MCF 10A (cell line): ENCODE data around the gene NOP14. TPM values are rescaled to one million over a fixed set of nuclear protein-coding genes. Genes with fewer than 3 reads are reported as not detected.

ENCODE experiments used
- BruUV-seq: library from RNA; stranded (reverse); fragments of 400-500 nt; replicated peaks from 2 replicates; lab custom pipeline; 2021; lab: Mats Ljungman, UMichigan
- CTCF ChIA-PET: fragments of 300-600 bp; sonication (Branson Sonifier 250); formaldehyde crosslinking; extraction: SDS; loops from one replicate; lab custom pipeline; 2021; ENCODE audit warnings: antibody characterized with exemption, inconsistent platforms; lab: Yijun Ruan, JAX
- POLR2A ChIA-PET: fragments of 300-600, 350-650 bp; sonication (Branson Sonifier 250); formaldehyde crosslinking; extraction: SDS; loops from one replicate; lab custom pipeline; 2020; ENCODE audit warnings: antibody characterized with exemption, inconsistent platforms; lab: Yijun Ruan, JAX
- DNase-seq: peaks from one replicate; pipeline ENCODE4 v3.0.0-alpha.2; 2018; ENCODE audit not compliant: unreplicated experiment
- H3K27ac Mint-ChIP-seq: one replicate; pipeline ENCODE4 v1.8.0; 2022; ENCODE audit warnings: mild to moderate bottlenecking, low read depth, mixed read lengths; ENCODE audit not compliant: unreplicated experiment
- H3K27me3 Mint-ChIP-seq: one replicate; pipeline ENCODE4 v1.8.0; 2022; ENCODE audit warnings: mixed read lengths; ENCODE audit not compliant: insufficient read depth, unreplicated experiment
- H3K36me3 Mint-ChIP-seq: one replicate; pipeline ENCODE4 v1.8.0; 2022; ENCODE audit warnings: mild to moderate bottlenecking, moderate library complexity, mixed read lengths; ENCODE audit not compliant: insufficient read depth, unreplicated experiment
- H3K4me1 Mint-ChIP-seq: one replicate; pipeline ENCODE4 v1.8.0; 2022; ENCODE audit warnings: mixed read lengths; ENCODE audit not compliant: insufficient read depth, unreplicated experiment
- H3K4me3 Mint-ChIP-seq: one replicate; pipeline ENCODE4 v1.8.0; 2022; ENCODE audit warnings: mild to moderate bottlenecking, moderate library complexity, mixed read lengths; ENCODE audit not compliant: unreplicated experiment
- H3K9me3 Mint-ChIP-seq: one replicate; pipeline ENCODE4 v1.8.0; 2022; ENCODE audit warnings: mixed read lengths; ENCODE audit not compliant: unreplicated experiment
- CTCF ChIP-seq: fragments of 200-600 bp; IDR thresholded peaks from one replicate; pipeline ENCODE4 v1.8.0; 2022; ENCODE audit warnings: antibody characterized with exemption, mild to moderate bottlenecking; ENCODE audit not compliant: unreplicated experiment
- intact Hi-C: fragments of 100-400 bp; cut with micrococcal nuclease; formaldehyde crosslinking; loops from 2 replicates; pipeline ENCODE4 v1.14.1; 2022
- total RNA-seq: library from RNA; stranded (reverse); gene quantifications from 2 replicates; pipeline ENCODE4 v1.2.3, GENCODE V29; 2022

Gene NOP14
- total RNA-seq, 1 experiment from 2014 or later: 65.6 TPM

GRCh38 chr4:2933566-2934076 lies 29.6 kb downstream of the NOP14 start:
- ChIA-PET POLR2A (no interaction called here), CTCF (no interaction called here)
- Mint-ChIP-seq H3K4me3 (peak overlapping the region; percentile 77), H3K36me3 (peaks cover 47% of the 10 kb centered on the region), H3K27ac (peak overlapping the region; percentile 11), H3K4me1 (peaks cover 25% of the 10 kb centered on the region), H3K27me3 (no peaks in the 10 kb centered on the region), H3K9me3 (no peaks in the 10 kb centered on the region)
- TF ChIP-seq CTCF: no peak
- no TSS peak for BruUV-seq
- intact Hi-C loops: no loop called here
- DNase-seq: peak; percentile 19

- Mint-ChIP-seq H3K4me3 (peak overlapping the region; percentile 77), H3K9me3 (no peaks in the 10 kb centered on the region), H3K27me3 (no peaks in the 10 kb centered on the region), H3K36me3 (peaks cover 47% of the 10 kb centered on the region), H3K4me1 (peaks cover 25% of the 10 kb centered on the region), H3K27ac (peak overlapping the region; percentile 11)
- POLR2A ChIA-PET: no interaction called here
- intact Hi-C loops: no loop called here
- TF ChIP-seq CTCF: no peak
- no peak for DNase-seq
- BruUV-seq: no TSS peak
- CTCF ChIA-PET: interaction anchor here (0.6 kb wide), 1 partner anchor 1540 kb away, joined by 3 read pairs; no protein-coding TSS in a partner anchor
These were observed 30.1 kb downstream of the NOP14 start for GRCh38 chr4:2932951-2933565.

GRCh38 chr4:2932321-2932950 lies 30.8 kb downstream of the NOP14 start:
- H3K9me3 Mint-ChIP-seq: no peaks in the 10 kb centered on the region
- peak overlapping the region; percentile 77 for H3K4me3 Mint-ChIP-seq
- no peak overlapping the region for H3K27ac Mint-ChIP-seq
- no peaks in the 10 kb centered on the region for H3K27me3 Mint-ChIP-seq
- intact Hi-C loops: no loop called here
- POLR2A ChIA-PET: no interaction called here
- BruUV-seq: no TSS peak
- CTCF ChIA-PET: interaction anchor here (0.5 to 0.6 kb wide), 2 partner anchors 68 to 1541 kb away, joined by 3 read pairs; no protein-coding TSS in a partner anchor
- H3K36me3 Mint-ChIP-seq: peaks cover 47% of the 10 kb centered on the region
- peaks cover 25% of the 10 kb centered on the region for H3K4me1 Mint-ChIP-seq
- DNase-seq: no peak
- TF ChIP-seq CTCF: no peak

- no peak for DNase-seq
- intact Hi-C loops: no loop called here
- H3K4me3 Mint-ChIP-seq: no peak overlapping the region
- H3K4me1 Mint-ChIP-seq: peaks cover 19% of the 10 kb centered on the region
- H3K9me3 Mint-ChIP-seq: no peaks in the 10 kb centered on the region
- no peak overlapping the region for H3K27ac Mint-ChIP-seq
- no TSS peak for BruUV-seq
- ChIA-PET CTCF (interaction anchor here (0.5 kb wide), 1 partner anchor 67 kb away, joined by 3 read pairs; no protein-coding TSS in a partner anchor), POLR2A (no interaction called here)
- peaks cover 45% of the 10 kb centered on the region for H3K36me3 Mint-ChIP-seq
- no peaks in the 10 kb centered on the region for H3K27me3 Mint-ChIP-seq
- no peak for TF ChIP-seq CTCF
These were observed 31.5 kb downstream of the NOP14 start for GRCh38 chr4:2931512-2932301.
